HG02973 (cell line): ENCODE results near the gene ELL.

Experiments used
- ATAC-seq: cut with Tn5 transposase; IDR thresholded peaks from one replicate; pipeline ENCODE4 v1.9.1; 2021; ENCODE audit warnings: moderate library complexity; ENCODE audit not compliant: unreplicated experiment

ELL gene

DNA sequence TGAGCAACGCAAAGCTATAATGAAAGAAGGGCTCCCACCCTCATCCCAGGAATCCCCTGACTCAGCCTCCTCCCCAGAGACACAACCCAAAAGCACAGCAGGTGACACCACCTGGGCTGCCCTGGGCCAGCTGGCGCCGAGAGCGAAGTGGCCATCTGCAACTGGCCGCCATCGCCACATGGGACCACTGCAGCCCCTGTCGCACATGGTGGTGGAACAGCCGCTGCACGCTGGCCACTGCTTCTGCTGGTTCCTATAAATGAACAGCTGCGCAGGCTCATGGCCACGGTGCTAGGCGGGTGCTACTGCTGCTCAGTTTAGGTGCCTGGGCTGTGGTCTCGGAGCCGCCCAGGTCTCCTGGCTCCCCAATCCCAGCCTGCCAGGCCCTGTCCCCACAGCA lies 72.3 kb downstream of the ELL start:
- ATAC-seq = no peak

DNA sequence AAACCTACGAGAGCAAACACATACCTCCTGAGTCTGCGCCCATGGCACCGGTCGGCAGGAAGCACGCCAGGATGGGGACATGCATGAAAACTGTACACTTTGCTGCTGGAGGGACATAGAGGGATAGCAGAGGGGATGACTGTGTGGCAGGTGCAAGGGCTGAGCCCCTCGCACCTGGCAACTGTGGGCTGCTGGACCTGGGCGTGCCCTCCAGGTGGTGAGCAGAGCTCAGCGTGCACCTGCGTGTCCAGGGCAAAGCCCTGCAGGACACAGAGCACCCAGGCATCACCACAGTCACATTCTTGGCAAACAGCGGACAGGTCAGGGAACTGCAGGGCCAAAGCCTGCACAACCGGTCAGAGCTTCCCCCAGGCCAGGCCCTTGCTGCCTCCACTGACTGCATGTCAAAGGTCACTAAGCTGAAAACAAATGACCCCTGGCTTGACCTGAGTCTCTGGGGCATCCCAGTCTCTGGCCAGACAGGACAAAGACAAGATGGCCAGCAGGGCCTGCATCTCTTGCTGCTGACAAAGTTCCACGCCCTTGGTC lies 75.0 kb downstream of the ELL start:
- ATAC-seq = no peak

GRCh38 chr19:18446145-18446810 lies 75.6 kb downstream of the ELL start:
- no peak for ATAC-seq

- no peak for ATAC-seq
These were observed 76.5 kb downstream of the ELL start for GRCh38 chr19:18445262-18445948.

DNA sequence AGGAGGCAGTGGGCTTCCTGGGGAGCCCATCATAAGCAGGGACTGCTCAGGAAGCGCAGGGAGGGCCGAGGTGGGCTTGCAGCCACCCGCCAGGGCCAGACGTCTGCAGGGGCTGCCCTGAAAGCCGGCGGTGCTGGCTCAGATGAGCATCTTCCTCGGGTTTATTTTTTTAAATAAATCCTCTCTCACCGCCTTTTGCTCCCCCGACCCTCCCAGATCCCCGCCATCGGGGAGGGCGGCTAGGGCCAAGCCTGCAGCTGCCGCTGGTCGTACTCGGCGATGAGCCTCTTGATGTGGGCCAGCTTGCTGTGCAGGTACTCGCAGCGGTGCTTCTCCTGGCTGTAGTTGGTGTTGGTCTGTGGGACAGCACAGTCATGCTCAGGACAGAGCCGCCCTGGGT lies 77.4 kb downstream of the ELL start:
- ATAC-seq = no peak

DNA sequence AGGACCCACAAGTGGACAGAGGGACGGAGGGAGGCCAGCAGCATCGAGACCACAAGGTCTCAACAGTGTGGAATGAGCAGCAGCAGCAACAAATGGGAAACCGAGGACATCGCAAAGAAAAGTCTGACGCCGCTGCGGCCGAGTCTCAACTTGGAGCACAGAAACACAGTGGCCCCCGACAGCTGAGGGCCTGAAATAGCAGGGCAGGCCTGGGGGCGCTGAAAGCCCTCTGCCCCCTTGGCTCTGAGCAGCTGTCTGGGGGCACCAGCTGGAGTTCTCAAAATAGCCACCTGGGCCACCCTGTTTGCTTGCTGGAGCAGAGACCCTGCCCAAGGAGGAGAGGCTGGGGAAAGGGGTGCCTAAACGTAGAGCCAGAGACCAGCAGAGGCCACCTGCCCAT lies 78.0 kb downstream of the ELL start:
- ATAC-seq = no peak

GRCh38 chr19:18443406-18443805 lies 78.5 kb downstream of the ELL start:
- no peak for ATAC-seq

- ATAC-seq = no peak
These were observed 78.9 kb downstream of the ELL start for GRCh38 chr19:18442941-18443340.

- no peak for ATAC-seq
These were observed 79.8 kb downstream of the ELL start for GRCh38 chr19:18441804-18442788.

- ATAC-seq = no peak
These were observed 80.7 kb downstream of the ELL start for GRCh38 chr19:18440936-18441803.

- no peak for ATAC-seq
These were observed 81.4 kb downstream of the ELL start for GRCh38 chr19:18440415-18440877.

DNA sequence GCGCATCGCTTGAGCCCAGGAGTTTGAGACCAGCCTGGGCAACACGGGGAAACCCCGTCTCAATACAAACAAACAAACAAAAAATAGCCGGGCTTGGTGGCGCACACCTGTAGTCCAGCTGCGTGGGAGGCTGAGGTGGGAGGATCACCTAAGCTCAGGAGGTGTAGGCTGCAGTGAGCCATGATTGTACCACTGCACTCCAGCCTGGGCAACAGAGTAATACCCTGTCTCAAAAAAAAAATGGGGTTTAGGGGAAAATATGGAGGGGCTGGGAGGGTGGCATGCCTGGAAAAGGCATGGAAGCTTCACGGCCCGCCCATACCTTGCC lies 82.0 kb downstream of the ELL start:
- no peak for ATAC-seq

DNA sequence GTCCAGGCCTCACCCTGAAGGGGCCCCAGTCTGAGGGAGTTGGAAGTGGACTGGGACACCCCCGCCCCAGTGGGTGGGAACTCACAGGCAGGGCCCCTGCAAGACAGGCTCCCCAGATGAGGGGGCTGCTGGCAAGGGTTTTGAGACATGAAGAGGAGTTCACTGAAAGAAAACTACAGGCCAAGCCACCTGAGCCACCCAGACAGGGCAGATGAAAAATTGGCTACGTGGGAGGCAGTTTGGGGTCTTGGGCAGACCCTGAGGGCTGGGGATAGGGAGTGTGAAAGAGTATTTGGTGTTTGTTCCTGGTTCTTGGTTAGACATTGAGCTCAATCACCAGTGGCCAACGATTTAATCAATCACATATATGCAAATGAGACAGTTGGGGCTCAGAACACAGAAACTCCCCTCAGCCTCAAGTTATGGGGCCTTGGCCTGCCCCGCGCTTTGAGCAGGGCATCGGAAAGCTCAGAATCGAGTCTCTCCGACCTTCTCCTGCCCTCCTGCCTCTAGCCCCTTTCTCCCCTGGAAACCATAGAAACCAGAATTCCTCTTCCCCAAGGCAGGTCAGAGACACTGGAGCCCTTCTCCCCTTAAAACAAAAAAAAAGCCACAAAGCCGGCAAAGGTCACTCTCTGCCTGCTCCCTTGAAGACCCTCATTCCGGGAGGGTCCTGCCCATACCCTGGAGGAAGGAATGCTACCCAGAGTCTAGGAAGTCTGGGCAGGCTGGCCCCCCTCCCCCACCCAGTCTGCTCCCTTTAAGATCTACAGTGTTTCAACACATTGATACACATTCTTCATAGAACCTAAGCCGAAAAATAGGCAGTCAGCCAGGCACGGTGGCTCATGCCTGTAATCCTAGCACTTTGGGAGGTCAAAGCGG lies 82.6 kb downstream of the ELL start:
- ATAC-seq = no peak

- no peak for ATAC-seq
These were observed 83.4 kb downstream of the ELL start for GRCh38 chr19:18438331-18439024.

GRCh38 chr19:18437491-18438330 lies 84.2 kb downstream of the ELL start, which contains the start of gene ISYNA1:
Gene ISYNA1, minus strand, starts transcription at chr19:18438133. Its CDS starts 154 bp downstream, at chr19:18437979.
- ATAC-seq = no peak

- ATAC-seq = no peak
These were observed 85.0 kb downstream of the ELL start for GRCh38 chr19:18436671-18437490.
